Spleen (tissue), 7 donors: Measurements from ENCODE around the gene NAT14.

Experiments used
- CTCF ChIP-seq, 11 experiments: fragments of 200-600 bp in 7 of 11; fragments of 450-650 bp in 4 of 11; sonication (generic) in 4 of 11; IDR thresholded peaks in 8 of 11; conservative IDR thresholded peaks in 3 of 11; 1 replicate in 7 of 11; 2 replicates in 4 of 11; pipeline versions ENCODE4 v1.4.0 to v1.8.0; 2016 to 2021; ENCODE audit warnings: antibody characterized with exemption in 11 of 11, inconsistent platforms in 4 of 11, mild to moderate bottlenecking in 1 of 11
- POLR2A ChIP-seq, 3 donors: fragments of 450-650 bp; IDR thresholded peaks; one replicate each; pipeline ENCODE4 v1.5.1; 2017; ENCODE audit warnings: antibody characterized with exemption in 3 of 3, mild to moderate bottlenecking in 1 of 3
- donor health status: DM: no; HTN: no; CAD: no; lungs with moderate emphysema.
- donor health status: DM: no; HTN: no; CAD: no.
- donor health status: DM: no; HTN: no; CAD: no.

GRCh38 chr19:55437410-55437809 is 47.6 kb upstream of the NAT14 start:
- TF ChIP-seq CTCF (IDR thresholded peaks at IDR 0.05 in 8 of 11, conservative IDR thresholded peaks at IDR 0.05 in 3 of 11) = no peak
- TF ChIP-seq POLR2A (IDR thresholded peaks at IDR 0.05) = no peak
